ENCODE data around the gene FRMD5.

The FRMD5 gene

GRCh38 chr15:44137750-44138149 lies 57.3 kb downstream of the FRMD5 start:
- Histone ChIP-seq H3K36me3 (ENCODE audit: control insufficient read depth in 2 of 2, insufficient read depth in 2 of 2, low read length in 2 of 2) (no peaks in the 10 kb centered on the region), H3K27me3 (ENCODE audit: control insufficient read depth in 1 of 2, insufficient read depth in 2 of 2, low read length in 2 of 2) (no peaks in the 10 kb centered on the region), H3K9me3 (ENCODE audit: control insufficient read depth in 2 of 2, low read length in 2 of 2) (no peaks in the 10 kb centered on the region), H3K27ac (ENCODE audit: low read length) (no peak overlapping the region), H3K4me1 (ENCODE audit: control insufficient read depth, insufficient read depth, low read length) (no peaks in the 10 kb centered on the region), H3K9ac (ENCODE audit: low read length in 2 of 2) (no peak overlapping the region), H3K4me3 (ENCODE audit: low read length in 2 of 2) (no peak overlapping the region)

GRCh38 chr15:44136991-44137477 lies 58.0 kb downstream of the FRMD5 start:
- Histone ChIP-seq H3K4me1 (ENCODE audit: control insufficient read depth, insufficient read depth, low read length) (no peaks in the 10 kb centered on the region), H3K27ac (ENCODE audit: low read length) (no peak overlapping the region), H3K27me3 (ENCODE audit: control insufficient read depth in 1 of 2, insufficient read depth in 2 of 2, low read length in 2 of 2) (no peaks in the 10 kb centered on the region), H3K9me3 (ENCODE audit: control insufficient read depth in 2 of 2, low read length in 2 of 2) (no peaks in the 10 kb centered on the region), H3K36me3 (ENCODE audit: control insufficient read depth in 2 of 2, insufficient read depth in 2 of 2, low read length in 2 of 2) (no peaks in the 10 kb centered on the region), H3K4me3 (ENCODE audit: low read length in 2 of 2) (no peak overlapping the region), H3K9ac (ENCODE audit: low read length in 2 of 2) (no peak overlapping the region)

DNA sequence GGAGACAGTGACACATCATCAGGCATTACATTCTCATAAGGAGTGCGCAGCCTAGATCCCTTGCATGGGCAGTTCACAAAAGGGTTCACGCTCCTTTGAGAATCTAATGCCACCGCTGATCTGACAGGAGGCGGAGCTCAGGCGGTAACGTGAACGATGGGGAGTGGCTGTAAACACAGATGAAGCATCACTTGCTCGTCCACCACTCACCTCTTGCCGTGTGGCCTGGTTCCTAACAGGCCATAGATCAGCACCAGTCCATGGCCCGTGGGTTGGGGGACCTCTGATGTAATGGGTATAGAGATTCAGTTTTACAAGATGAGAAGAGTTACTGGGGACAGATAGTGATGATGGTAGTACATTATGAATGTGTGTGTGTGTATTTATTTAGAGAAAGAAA lies 63.0 kb downstream of the FRMD5 start:
- Histone ChIP-seq H3K4me3 (ENCODE audit: low read length in 2 of 2) (no peak overlapping the region), H3K36me3 (ENCODE audit: control insufficient read depth in 2 of 2, insufficient read depth in 2 of 2, low read length in 2 of 2) (no peaks in the 10 kb centered on the region), H3K27me3 (ENCODE audit: control insufficient read depth in 1 of 2, insufficient read depth in 2 of 2, low read length in 2 of 2) (peaks cover 0 to 2% of the 10 kb centered on the region in 2 donors), H3K9ac (ENCODE audit: low read length in 2 of 2) (no peak overlapping the region), H3K4me1 (ENCODE audit: control insufficient read depth, insufficient read depth, low read length) (no peaks in the 10 kb centered on the region), H3K27ac (ENCODE audit: low read length) (no peak overlapping the region), H3K9me3 (ENCODE audit: control insufficient read depth in 2 of 2, low read length in 2 of 2) (no peaks in the 10 kb centered on the region)

GRCh38 chr15:44130778-44131177 lies 64.3 kb downstream of the FRMD5 start:
- Histone ChIP-seq H3K27me3 (ENCODE audit: control insufficient read depth in 1 of 2, insufficient read depth in 2 of 2, low read length in 2 of 2) (peaks cover 0 to 2% of the 10 kb centered on the region in 2 donors), H3K27ac (ENCODE audit: low read length) (no peak overlapping the region), H3K9me3 (ENCODE audit: control insufficient read depth in 2 of 2, low read length in 2 of 2) (no peaks in the 10 kb centered on the region), H3K4me1 (ENCODE audit: control insufficient read depth, insufficient read depth, low read length) (no peaks in the 10 kb centered on the region), H3K4me3 (ENCODE audit: low read length in 2 of 2) (no peak overlapping the region), H3K9ac (ENCODE audit: low read length in 2 of 2) (no peak overlapping the region), H3K36me3 (ENCODE audit: control insufficient read depth in 2 of 2, insufficient read depth in 2 of 2, low read length in 2 of 2) (no peaks in the 10 kb centered on the region)

- Histone ChIP-seq H3K27ac (ENCODE audit: low read length) (no peak overlapping the region), H3K36me3 (ENCODE audit: control insufficient read depth in 2 of 2, insufficient read depth in 2 of 2, low read length in 2 of 2) (no peaks in the 10 kb centered on the region), H3K9ac (ENCODE audit: low read length in 2 of 2) (no peak overlapping the region), H3K9me3 (ENCODE audit: control insufficient read depth in 2 of 2, low read length in 2 of 2) (no peaks in the 10 kb centered on the region), H3K4me3 (ENCODE audit: low read length in 2 of 2) (no peak overlapping the region), H3K4me1 (ENCODE audit: control insufficient read depth, insufficient read depth, low read length) (no peaks in the 10 kb centered on the region), H3K27me3 (ENCODE audit: control insufficient read depth in 1 of 2, insufficient read depth in 2 of 2, low read length in 2 of 2) (peaks cover 0 to 2% of the 10 kb centered on the region in 2 donors)
Measured at GRCh38 chr15:44129911-44130310, 65.2 kb downstream of the FRMD5 start.

DNA sequence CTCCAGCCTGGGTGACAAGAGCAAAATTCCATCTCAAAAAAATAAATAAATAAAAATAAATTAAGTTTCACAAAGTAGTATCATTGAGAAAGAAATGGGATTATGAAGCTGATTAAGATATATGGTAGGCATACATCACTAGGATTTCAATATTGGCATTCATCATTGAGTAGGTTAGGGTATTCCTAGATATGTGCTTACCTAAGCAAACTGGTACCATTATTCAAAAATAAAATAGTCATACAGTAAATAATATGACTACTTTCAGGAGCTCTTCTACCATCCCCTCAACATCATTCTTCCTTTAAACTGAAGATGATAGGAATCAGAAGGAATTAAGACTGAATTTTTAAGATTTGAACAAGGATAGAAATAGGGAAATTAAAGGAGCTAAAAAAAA lies 66.6 kb downstream of the FRMD5 start:
- no peak overlapping the region for H3K4me3 ChIP-seq (ENCODE audit: low read length in 2 of 2)
- H3K9me3 ChIP-seq (ENCODE audit: control insufficient read depth in 2 of 2, low read length in 2 of 2), result no peaks in the 10 kb centered on the region
- H3K27me3 ChIP-seq (ENCODE audit: control insufficient read depth in 1 of 2, insufficient read depth in 2 of 2, low read length in 2 of 2), result peaks cover 0 to 2% of the 10 kb centered on the region in 2 donors
- no peak overlapping the region for H3K27ac ChIP-seq (ENCODE audit: low read length)
- no peaks in the 10 kb centered on the region for H3K4me1 ChIP-seq (ENCODE audit: control insufficient read depth, insufficient read depth, low read length)
- no peak overlapping the region for H3K9ac ChIP-seq (ENCODE audit: low read length in 2 of 2)
- H3K36me3 ChIP-seq (ENCODE audit: control insufficient read depth in 2 of 2, insufficient read depth in 2 of 2, low read length in 2 of 2), result no peaks in the 10 kb centered on the region

DNA sequence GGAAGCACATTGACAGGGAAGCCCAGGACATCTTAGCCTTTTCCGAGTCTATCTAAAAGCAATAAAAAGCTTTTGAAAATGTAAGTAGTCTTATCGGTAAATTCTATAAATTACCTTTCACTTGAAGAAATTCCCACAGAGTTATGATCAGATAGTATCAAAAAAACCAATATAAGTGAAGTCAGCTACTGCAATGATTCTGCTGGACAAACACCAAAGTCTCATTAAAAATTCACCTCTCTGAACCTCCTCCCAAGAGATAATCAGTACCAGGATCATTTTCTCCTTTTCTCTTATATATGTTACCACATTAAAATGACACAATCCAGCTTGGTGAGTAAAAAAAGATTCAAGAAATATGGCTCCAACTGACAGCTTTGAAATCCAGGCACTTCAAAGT lies 69.2 kb downstream of the FRMD5 start:
- no peak overlapping the region for H3K9ac ChIP-seq (ENCODE audit: low read length in 2 of 2)
- H3K27ac ChIP-seq (ENCODE audit: low read length), result no peak overlapping the region
- H3K9me3 ChIP-seq (ENCODE audit: control insufficient read depth in 2 of 2, low read length in 2 of 2), result no peaks in the 10 kb centered on the region
- no peak overlapping the region for H3K4me3 ChIP-seq (ENCODE audit: low read length in 2 of 2)
- no peaks in the 10 kb centered on the region for H3K36me3 ChIP-seq (ENCODE audit: control insufficient read depth in 2 of 2, insufficient read depth in 2 of 2, low read length in 2 of 2)
- H3K27me3 ChIP-seq (ENCODE audit: control insufficient read depth in 1 of 2, insufficient read depth in 2 of 2, low read length in 2 of 2), result peaks cover 0 to 2% of the 10 kb centered on the region in 2 donors
- H3K4me1 ChIP-seq (ENCODE audit: control insufficient read depth, insufficient read depth, low read length), result no peaks in the 10 kb centered on the region

GRCh38 chr15:44102675-44103254 lies 92.3 kb downstream of the FRMD5 start:
- Histone ChIP-seq H3K4me3 (ENCODE audit: low read length in 2 of 2) (no peak overlapping the region), H3K9ac (ENCODE audit: low read length in 2 of 2) (no peak overlapping the region)

GRCh38 chr15:44101944-44102343 lies 93.1 kb downstream of the FRMD5 start:
- no peaks in the 10 kb centered on the region for H3K27me3 ChIP-seq (ENCODE audit: control insufficient read depth in 1 of 2, insufficient read depth in 2 of 2, low read length in 2 of 2)
- peaks cover 5% of the 10 kb centered on the region for H3K4me1 ChIP-seq (ENCODE audit: control insufficient read depth, insufficient read depth, low read length)
- no peak overlapping the region for H3K9ac ChIP-seq (ENCODE audit: low read length in 2 of 2)
- H3K9me3 ChIP-seq (ENCODE audit: control insufficient read depth in 2 of 2, low read length in 2 of 2), result no peaks in the 10 kb centered on the region
- H3K36me3 ChIP-seq (ENCODE audit: control insufficient read depth in 2 of 2, insufficient read depth in 2 of 2, low read length in 2 of 2), result no peaks in the 10 kb centered on the region
- no peak overlapping the region for H3K4me3 ChIP-seq (ENCODE audit: low read length in 2 of 2)
- H3K27ac ChIP-seq (ENCODE audit: low read length), result no peak overlapping the region

More at GRCh38 chr15:44102675-44103254, 92.3 kb downstream of the FRMD5 start:
- H3K36me3 ChIP-seq (ENCODE audit: control insufficient read depth in 2 of 2, insufficient read depth in 2 of 2, low read length in 2 of 2), result no peaks in the 10 kb centered on the region
- H3K4me1 ChIP-seq (ENCODE audit: control insufficient read depth, insufficient read depth, low read length), result peaks cover 5% of the 10 kb centered on the region
- H3K27ac ChIP-seq (ENCODE audit: low read length), result no peak overlapping the region
- H3K9me3 ChIP-seq (ENCODE audit: control insufficient read depth in 2 of 2, low read length in 2 of 2), result no peaks in the 10 kb centered on the region
- no peaks in the 10 kb centered on the region for H3K27me3 ChIP-seq (ENCODE audit: control insufficient read depth in 1 of 2, insufficient read depth in 2 of 2, low read length in 2 of 2)

- Histone ChIP-seq H3K36me3 (ENCODE audit: control insufficient read depth in 2 of 2, insufficient read depth in 2 of 2, low read length in 2 of 2) (no peaks in the 10 kb centered on the region), H3K9me3 (ENCODE audit: control insufficient read depth in 2 of 2, low read length in 2 of 2) (no peaks in the 10 kb centered on the region), H3K9ac (ENCODE audit: low read length in 2 of 2) (no peak overlapping the region), H3K27ac (ENCODE audit: low read length) (no peak overlapping the region), H3K4me3 (ENCODE audit: low read length in 2 of 2) (no peak overlapping the region), H3K4me1 (ENCODE audit: control insufficient read depth, insufficient read depth, low read length) (peaks cover 5% of the 10 kb centered on the region), H3K27me3 (ENCODE audit: control insufficient read depth in 1 of 2, insufficient read depth in 2 of 2, low read length in 2 of 2) (no peaks in the 10 kb centered on the region)
Measured at GRCh38 chr15:44101286-44101685, 93.8 kb downstream of the FRMD5 start.

DNA sequence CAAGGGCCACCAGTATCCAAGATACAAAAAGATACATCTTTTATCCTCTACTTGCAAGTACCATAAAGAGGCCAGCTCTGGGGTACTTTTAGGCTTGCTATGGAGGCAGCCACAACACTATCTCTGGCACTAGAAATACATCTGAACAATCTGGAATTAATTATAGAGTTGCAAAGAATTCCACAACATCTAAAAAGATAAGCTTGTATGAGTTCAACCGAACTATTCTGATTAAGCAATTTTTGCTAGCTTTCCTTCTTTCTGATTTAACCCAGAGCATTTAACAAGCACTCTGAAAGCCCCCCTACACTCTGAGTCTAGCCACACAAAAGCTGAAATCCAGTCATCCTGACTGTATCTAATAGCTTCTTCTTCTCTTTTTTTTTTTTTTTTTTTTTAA lies 95.4 kb downstream of the FRMD5 start:
- H3K9me3 ChIP-seq (ENCODE audit: control insufficient read depth in 2 of 2, low read length in 2 of 2), result no peaks in the 10 kb centered on the region
- no peak overlapping the region for H3K9ac ChIP-seq (ENCODE audit: low read length in 2 of 2)
- H3K4me1 ChIP-seq (ENCODE audit: control insufficient read depth, insufficient read depth, low read length), result peaks cover 5% of the 10 kb centered on the region
- H3K4me3 ChIP-seq (ENCODE audit: low read length in 2 of 2), result no peak overlapping the region
- no peak overlapping the region for H3K27ac ChIP-seq (ENCODE audit: low read length)
- no peaks in the 10 kb centered on the region for H3K36me3 ChIP-seq (ENCODE audit: control insufficient read depth in 2 of 2, insufficient read depth in 2 of 2, low read length in 2 of 2)
- no peaks in the 10 kb centered on the region for H3K27me3 ChIP-seq (ENCODE audit: control insufficient read depth in 1 of 2, insufficient read depth in 2 of 2, low read length in 2 of 2)

Measured in stomach smooth muscle (tissue), 2 donors.